ENCODE measurements around the gene HDLBP. TPM values are rescaled to one million over a fixed set of nuclear protein-coding genes. Genes with fewer than 3 reads are reported as not detected.

Gene HDLBP
- total RNA-seq, 1 donor from 2014 or later, result 989 TPM

DNA sequence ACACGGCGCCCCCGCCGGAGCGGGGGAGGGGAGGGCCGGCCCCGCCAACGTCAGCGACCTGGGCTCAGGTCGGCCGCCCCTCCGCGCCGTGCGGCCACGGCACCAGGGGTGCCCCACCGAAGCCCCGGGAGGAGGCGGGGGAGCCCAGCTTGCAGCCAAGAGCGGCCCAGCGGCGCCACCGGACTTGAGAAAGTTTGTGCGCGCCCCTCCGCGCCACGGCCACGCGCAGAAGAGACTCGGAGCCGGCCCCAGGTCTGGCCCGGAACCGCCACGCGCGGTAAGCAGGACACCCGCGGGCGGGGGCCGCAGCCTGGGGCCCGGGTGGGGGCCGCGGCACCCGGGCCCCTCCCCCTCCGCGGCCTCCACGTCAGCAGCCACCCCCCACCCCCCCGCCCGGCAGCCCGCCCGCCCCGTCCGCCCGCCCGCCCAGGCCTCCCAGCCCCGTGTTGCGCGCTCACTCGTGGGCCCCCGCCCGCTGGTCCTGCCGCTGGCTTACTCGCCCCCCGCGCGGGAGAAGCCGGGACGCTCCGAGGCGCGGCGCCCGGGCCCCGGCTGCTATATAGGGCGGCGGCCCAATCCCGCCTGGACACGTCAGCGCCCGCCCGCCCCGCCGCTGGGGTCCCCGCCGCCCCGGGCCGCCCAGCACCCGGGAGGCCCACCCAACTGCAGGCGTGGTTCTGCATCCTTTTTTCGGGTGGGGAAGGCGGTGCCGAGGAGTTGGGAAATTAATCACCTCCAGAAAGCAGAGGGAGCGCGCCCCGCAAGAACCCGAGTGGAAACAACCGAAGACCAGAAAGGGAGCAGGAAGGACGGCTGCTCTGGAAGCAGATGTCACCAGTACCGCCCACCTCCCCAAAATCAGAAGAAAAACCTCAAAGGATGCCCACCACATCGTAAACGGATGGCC is 42.9 kb downstream of the HDLBP start:
- no peak for DNase-seq (ENCODE audit: low spot score)
- Mint-ChIP-seq H3K9me3 (ENCODE audit: low read depth) (peaks cover 7% of the 10 kb centered on the region), H3K4me3 (ENCODE audit: unreplicated experiment) (peak overlapping the region; percentile 69), H3K27me3 (ENCODE audit: low read depth) (no peaks in the 10 kb centered on the region), H3K4me1 (ENCODE audit: low read depth) (peaks cover 51% of the 10 kb centered on the region), H3K36me3 (ENCODE audit: low read depth) (peaks cover 18% of the 10 kb centered on the region), H3K27ac (ENCODE audit: unreplicated experiment) (peak overlapping the region; percentile 91)
- TF ChIP-seq, protein P1, sequence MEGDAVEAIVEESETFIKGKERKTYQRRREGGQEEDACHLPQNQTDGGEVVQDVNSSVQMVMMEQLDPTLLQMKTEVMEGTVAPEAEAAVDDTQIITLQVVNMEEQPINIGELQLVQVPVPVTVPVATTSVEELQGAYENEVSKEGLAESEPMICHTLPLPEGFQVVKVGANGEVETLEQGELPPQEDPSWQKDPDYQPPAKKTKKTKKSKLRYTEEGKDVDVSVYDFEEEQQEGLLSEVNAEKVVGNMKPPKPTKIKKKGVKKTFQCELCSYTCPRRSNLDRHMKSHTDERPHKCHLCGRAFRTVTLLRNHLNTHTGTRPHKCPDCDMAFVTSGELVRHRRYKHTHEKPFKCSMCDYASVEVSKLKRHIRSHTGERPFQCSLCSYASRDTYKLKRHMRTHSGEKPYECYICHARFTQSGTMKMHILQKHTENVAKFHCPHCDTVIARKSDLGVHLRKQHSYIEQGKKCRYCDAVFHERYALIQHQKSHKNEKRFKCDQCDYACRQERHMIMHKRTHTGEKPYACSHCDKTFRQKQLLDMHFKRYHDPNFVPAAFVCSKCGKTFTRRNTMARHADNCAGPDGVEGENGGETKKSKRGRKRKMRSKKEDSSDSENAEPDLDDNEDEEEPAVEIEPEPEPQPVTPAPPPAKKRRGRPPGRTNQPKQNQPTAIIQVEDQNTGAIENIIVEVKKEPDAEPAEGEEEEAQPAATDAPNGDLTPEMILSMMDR (IDR thresholded peaks at IDR 0.05), result no peak

DNA sequence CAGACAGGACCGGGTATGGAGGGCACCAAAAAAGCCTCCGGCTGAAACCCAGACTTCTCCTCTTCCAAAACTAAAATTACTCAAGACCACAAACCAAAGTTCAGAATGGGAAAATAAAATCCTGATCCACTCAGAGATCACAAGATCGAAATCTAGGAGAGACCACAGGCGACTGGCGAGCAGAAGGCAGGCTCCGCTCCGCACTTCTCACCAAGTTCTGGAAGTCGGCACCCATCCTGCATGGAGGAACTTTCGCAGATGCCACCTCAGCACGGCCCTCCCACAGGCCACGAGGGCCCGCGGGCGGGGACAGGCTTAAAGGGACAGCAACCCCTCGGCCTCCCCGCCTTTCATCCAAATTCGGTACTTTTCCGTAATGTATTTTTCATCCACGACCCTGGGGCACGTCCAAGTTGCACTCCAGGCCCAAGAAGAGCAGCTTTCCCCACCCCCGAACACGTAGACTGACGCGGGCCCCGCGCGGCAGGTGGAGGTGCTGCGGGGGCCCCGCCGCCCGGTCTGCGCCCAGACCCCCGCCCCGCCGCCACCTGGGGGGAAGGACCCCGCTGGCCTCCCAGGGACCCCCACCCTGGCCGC is 43.7 kb downstream of the HDLBP start:
- TF ChIP-seq, protein P1 (IDR thresholded peaks at IDR 0.05), result peak; percentile 9
- Mint-ChIP-seq H3K36me3 (ENCODE audit: low read depth) (peaks cover 25% of the 10 kb centered on the region), H3K27me3 (ENCODE audit: low read depth) (no peaks in the 10 kb centered on the region)

DNA sequence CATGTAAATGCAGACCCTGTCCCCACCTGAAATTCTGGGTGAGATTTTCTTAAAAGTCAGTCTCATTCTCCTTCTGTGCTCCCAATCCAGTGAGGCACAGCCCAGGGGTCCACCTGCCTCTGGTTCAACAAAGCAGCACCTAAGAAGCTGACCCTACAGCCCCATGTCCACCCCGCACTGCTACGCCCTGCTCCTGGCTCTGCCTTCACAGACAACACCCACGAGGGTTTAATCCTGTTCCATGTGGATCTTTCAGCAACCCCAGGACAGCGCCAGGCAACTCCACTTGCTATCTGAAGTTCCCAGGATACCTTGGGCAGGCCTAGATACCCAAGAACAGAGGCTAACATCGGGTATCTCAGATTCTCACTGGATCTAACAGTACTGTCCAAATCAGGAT is 44.9 kb downstream of the HDLBP start:
- peak overlapping the region; percentile 98 for H3K4me3 Mint-ChIP-seq (ENCODE audit: unreplicated experiment)
- no peak for DNase-seq (ENCODE audit: low spot score)
- peaks cover 53% of the 10 kb centered on the region for H3K4me1 Mint-ChIP-seq (ENCODE audit: low read depth)
- TF ChIP-seq, protein P1 (IDR thresholded peaks at IDR 0.05), result no peak
- H3K36me3 Mint-ChIP-seq (ENCODE audit: low read depth), result peaks cover 33% of the 10 kb centered on the region
- no peaks in the 10 kb centered on the region for H3K27me3 Mint-ChIP-seq (ENCODE audit: low read depth)
- H3K9me3 Mint-ChIP-seq (ENCODE audit: low read depth), result peaks cover 5% of the 10 kb centered on the region
- peak overlapping the region; percentile 98 for H3K27ac Mint-ChIP-seq (ENCODE audit: unreplicated experiment)

More for the DNA sequence above, 43.7 kb downstream of the HDLBP start:
- DNase-seq (ENCODE audit: low spot score), result peak; percentile 96
- H3K27ac Mint-ChIP-seq (ENCODE audit: unreplicated experiment), result peak overlapping the region; percentile 98
- H3K4me3 Mint-ChIP-seq (ENCODE audit: unreplicated experiment), result peak overlapping the region; percentile 98
- peaks cover 51% of the 10 kb centered on the region for H3K4me1 Mint-ChIP-seq (ENCODE audit: low read depth)
- H3K9me3 Mint-ChIP-seq (ENCODE audit: low read depth), result peaks cover 7% of the 10 kb centered on the region

DNA sequence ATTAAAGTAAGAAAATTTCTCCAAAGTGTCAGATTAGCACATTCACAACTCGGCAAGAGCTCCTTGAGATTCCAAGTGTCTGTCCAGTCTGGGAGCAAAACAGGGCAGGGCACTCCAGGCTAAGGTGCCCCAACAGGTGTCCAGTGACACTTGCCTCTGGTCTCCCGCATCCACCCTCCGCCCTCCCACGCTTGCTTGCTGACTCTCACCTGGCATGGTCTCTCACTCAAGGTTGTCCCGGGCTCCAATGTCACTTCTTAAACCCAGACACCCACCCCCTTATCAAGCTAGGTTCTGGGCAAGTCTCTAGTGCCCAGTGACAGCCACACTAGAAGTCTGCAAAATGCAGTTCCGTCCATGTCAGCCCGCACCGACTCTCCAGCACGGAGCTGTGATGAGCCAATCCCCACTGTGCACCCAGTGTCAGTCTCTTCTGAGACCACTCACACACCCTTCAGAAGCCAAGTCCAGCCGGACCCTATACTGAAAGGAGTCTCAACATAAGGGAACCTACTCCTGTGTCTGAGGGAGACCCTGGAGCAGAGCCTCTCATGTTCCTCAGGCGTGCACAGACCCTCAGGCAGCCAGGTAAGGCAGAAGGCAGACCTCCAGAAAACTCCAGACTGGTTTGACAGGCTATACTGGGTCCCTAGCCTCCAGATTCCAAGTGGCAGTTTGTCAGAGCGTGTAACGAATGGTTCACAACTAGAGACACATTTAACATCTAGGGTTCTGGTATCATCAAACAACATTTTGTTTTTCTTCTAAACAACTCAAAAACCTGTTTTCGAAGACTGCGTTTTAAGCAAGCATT is 45.6 kb downstream of the HDLBP start:
- peaks cover 32% of the 10 kb centered on the region for H3K36me3 Mint-ChIP-seq (ENCODE audit: low read depth)

More for the DNA sequence above, 45.6 kb downstream of the HDLBP start:
- Mint-ChIP-seq H3K27ac (ENCODE audit: unreplicated experiment) (peak overlapping the region; percentile 98), H3K9me3 (ENCODE audit: low read depth) (no peaks in the 10 kb centered on the region), H3K27me3 (ENCODE audit: low read depth) (no peaks in the 10 kb centered on the region), H3K4me1 (ENCODE audit: low read depth) (peaks cover 53% of the 10 kb centered on the region), H3K4me3 (ENCODE audit: unreplicated experiment) (peak overlapping the region; percentile 98)
- DNase-seq (ENCODE audit: low spot score), result no peak
- TF ChIP-seq, protein P1 (IDR thresholded peaks at IDR 0.05), result no peak

Measured in chondrocyte (in vitro differentiated cells).